HL-60/S4 (cell line): ENCODE data around the gene CHURC1.

ENCODE experiments used
- in situ Hi-C: fragments of 300-500 bp; cut with MboI; formaldehyde crosslinking; loops from 2 replicates; pipeline ENCODE4 v1.14.3; 2022; ENCODE audit warnings: low sequenced_read_pairs

Gene CHURC1

GRCh38 chr14:64914237-64915028 is at the start of gene CHURC1:
TSS of gene CHURC1 (plus strand) at chr14:64914455. CDS start at chr14:64914496, 41 bp downstream.
- in situ Hi-C loops, result loop anchor here (25.0 kb wide), 1 partner anchor 252 kb away; no protein-coding TSS in a partner anchor

- in situ Hi-C loops, result no loop called here
These were observed 49.1 kb upstream of the CHURC1 start for GRCh38 chr14:64865109-64865508.

- in situ Hi-C loops, result no loop called here
These were observed 48.3 kb upstream of the CHURC1 start for GRCh38 chr14:64865992-64866391.

- in situ Hi-C loops, result no loop called here
These were observed 47.1 kb upstream of the CHURC1 start for GRCh38 chr14:64867182-64867581.

- in situ Hi-C loops, result no loop called here
These were observed 45.9 kb upstream of the CHURC1 start for GRCh38 chr14:64868379-64868778.

- in situ Hi-C loops, result no loop called here
These were observed 45.4 kb upstream of the CHURC1 start for GRCh38 chr14:64868841-64869240.

- in situ Hi-C loops, result no loop called here
These were observed 44.1 kb upstream of the CHURC1 start for GRCh38 chr14:64870160-64870559.

- in situ Hi-C loops, result no loop called here
These were observed 42.9 kb upstream of the CHURC1 start for GRCh38 chr14:64871344-64871743.

- in situ Hi-C loops, result no loop called here
These were observed 40.6 kb upstream of the CHURC1 start for GRCh38 chr14:64873506-64874219.

- in situ Hi-C loops, result no loop called here
These were observed 38.9 kb upstream of the CHURC1 start for GRCh38 chr14:64875350-64875749.

- in situ Hi-C loops, result no loop called here
These were observed 36.4 kb upstream of the CHURC1 start for GRCh38 chr14:64877846-64878245.

GRCh38 chr14:64878837-64879634 is 35.2 kb upstream of the CHURC1 start:
- in situ Hi-C loops, result no loop called here

- in situ Hi-C loops, result loop anchor here (10.0 kb wide), 1 partner anchor 55 kb away; no protein-coding TSS in a partner anchor
These were observed 34.5 kb upstream of the CHURC1 start, which contains the start of gene SPTB for GRCh38 chr14:64879635-64880220. TSS of gene SPTB (minus strand) at chr14:64879907. CDS start at chr14:64823094, 56,813 bp downstream.

GRCh38 chr14:64880221-64881121 is 33.8 kb upstream of the CHURC1 start:
- in situ Hi-C loops, result loop anchor here (10.0 kb wide), 1 partner anchor 56 kb away; no protein-coding TSS in a partner anchor

GRCh38 chr14:64885559-64885958 is 28.7 kb upstream of the CHURC1 start:
- in situ Hi-C loops, result loop anchor here (10.0 kb wide), 1 partner anchor 61 kb away; no protein-coding TSS in a partner anchor

GRCh38 chr14:64889352-64889751 is 24.9 kb upstream of the CHURC1 start:
- in situ Hi-C loops, result loop anchor here (10.0 kb wide), 1 partner anchor 65 kb away; no protein-coding TSS in a partner anchor

GRCh38 chr14:64891173-64891838 is 22.9 kb upstream of the CHURC1 start:
- in situ Hi-C loops, result no loop called here

GRCh38 chr14:64891839-64892375 is 22.3 kb upstream of the CHURC1 start:
- in situ Hi-C loops, result no loop called here

GRCh38 chr14:64899958-64900357 is 14.3 kb upstream of the CHURC1 start:
- in situ Hi-C loops, result loop anchor here (25.0 kb wide), 1 partner anchor 238 kb away; no protein-coding TSS in a partner anchor
